ENCODE measurements around the gene SUMO2. TPM values are rescaled to one million over a fixed set of nuclear protein-coding genes. Genes with fewer than 3 reads are reported as not detected.
A peak's percentile ranks its signal among the peaks of the same experiment; 100 is the strongest.

Gene SUMO2
- total and polyA plus RNA-seq, 9 of the 15 experiments (the other 6 are each of a cell fraction or from before 2014, with no cell fraction given) = 157 to 733 (median 419) TPM

DNA sequence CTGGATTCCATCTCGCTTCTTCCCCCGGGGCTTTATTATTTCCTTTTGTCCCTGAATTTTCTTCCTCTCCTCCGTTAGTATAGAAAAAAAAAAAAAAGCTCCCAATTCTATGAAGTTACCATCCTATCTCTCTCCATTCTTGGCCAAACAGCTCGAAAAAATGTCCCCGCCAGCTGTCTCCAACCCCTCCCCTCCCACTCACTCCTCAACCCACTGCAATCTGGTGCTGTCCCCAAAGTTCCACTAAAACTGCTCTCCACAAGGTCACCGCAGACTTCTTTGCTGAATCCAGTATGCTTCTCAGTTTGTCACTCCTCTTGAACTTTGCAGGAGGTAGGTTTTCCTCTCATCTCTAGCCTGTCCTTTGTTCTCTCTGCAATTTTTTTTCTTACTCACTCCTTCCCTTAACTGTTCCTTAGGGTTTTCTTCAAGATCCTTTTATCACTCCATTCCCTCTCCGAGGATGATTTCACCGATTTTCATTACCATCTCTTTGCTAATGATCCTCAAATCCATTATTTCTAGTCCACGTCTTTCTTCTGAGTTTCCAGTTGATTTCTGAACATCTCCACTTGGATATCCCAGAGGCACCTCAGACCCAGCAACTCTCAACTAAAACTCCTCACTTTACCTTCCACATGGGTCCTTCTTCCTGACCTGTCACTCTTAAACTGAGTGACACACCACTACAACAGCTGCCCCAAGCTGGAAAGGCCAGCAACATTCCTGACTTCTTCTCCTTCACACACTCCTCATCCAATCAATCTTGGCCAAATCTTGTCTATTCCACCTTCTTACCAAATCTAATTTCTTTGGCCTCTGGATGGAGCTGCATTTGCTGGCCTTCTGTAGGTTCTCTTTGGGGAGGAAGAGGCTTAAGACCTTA lies 1.5 kb upstream of the SUMO2 start (continued):
- TF ChIP-seq SAFB (IDR thresholded peaks at IDR 0.05; ENCODE audit: borderline replicate concordance, low read depth, low read length) (no peak), SMARCE1 (IDR thresholded peaks at IDR 0.05) (no peak), HDAC1 (IDR thresholded peaks at IDR 0.05) (peak in 1 of 2 experiments; percentile 23; a peak in 1 of 4 replicates), NFYB (IDR thresholded peaks at IDR 0.05; ENCODE audit: extremely low read depth, insufficient read length) (no peak), ELF4 (CRISPR knock-in tag; IDR thresholded peaks at IDR 0.05) (0 out of 2 replicates have a peak, but pooled peaks have one; percentile 15), EGR1 (conservative IDR thresholded peaks at IDR 0.05) (peak; percentile 34; the same call in 1 of the 2 replicates), KLF13 (tag; IDR thresholded peaks at IDR 0.05; ENCODE audit: borderline replicate concordance, low read depth) (no peak), MEIS2 (IDR thresholded peaks at IDR 0.05; ENCODE audit: partially characterized antibody) (peak; percentile 38), ARHGAP35 (IDR thresholded peaks at IDR 0.05; ENCODE audit: partially characterized antibody) (no peak), CHD4 (IDR thresholded peaks at IDR 0.05; ENCODE audit: insufficient read depth, insufficient replicate concordance, low read depth, low read length, poor library complexity, severe bottlenecking) (no peak), ZNF589 (CRISPR knock-in tag; IDR thresholded peaks at IDR 0.05; ENCODE audit: low read depth) (no peak)
- TF ChIP-seq, protein P1, sequence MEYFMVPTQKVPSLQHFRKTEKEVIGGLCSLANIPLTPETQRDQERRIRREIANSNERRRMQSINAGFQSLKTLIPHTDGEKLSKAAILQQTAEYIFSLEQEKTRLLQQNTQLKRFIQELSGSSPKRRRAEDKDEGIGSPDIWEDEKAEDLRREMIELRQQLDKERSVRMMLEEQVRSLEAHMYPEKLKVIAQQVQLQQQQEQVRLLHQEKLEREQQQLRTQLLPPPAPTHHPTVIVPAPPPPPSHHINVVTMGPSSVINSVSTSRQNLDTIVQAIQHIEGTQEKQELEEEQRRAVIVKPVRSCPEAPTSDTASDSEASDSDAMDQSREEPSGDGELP (CRISPR knock-in tag; IDR thresholded peaks at IDR 0.05; ENCODE audit: borderline replicate concordance) = peak; percentile 55; the same call in 1 of the 2 replicates
- TF ChIP-seq, protein P2, sequence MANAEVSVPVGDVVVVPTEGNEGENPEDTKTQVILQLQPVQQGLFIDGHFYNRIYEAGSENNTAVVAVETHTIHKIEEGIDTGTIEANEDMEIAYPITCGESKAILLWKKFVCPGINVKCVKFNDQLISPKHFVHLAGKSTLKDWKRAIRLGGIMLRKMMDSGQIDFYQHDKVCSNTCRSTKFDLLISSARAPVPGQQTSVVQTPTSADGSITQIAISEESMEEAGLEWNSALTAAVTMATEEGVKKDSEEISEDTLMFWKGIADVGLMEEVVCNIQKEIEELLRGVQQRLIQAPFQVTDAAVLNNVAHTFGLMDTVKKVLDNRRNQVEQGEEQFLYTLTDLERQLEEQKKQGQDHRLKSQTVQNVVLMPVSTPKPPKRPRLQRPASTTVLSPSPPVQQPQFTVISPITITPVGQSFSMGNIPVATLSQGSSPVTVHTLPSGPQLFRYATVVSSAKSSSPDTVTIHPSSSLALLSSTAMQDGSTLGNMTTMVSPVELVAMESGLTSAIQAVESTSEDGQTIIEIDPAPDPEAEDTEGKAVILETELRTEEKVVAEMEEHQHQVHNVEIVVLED (CRISPR knock-in tag; IDR thresholded peaks at IDR 0.05) = no peak
- TF ChIP-seq, protein P3, sequence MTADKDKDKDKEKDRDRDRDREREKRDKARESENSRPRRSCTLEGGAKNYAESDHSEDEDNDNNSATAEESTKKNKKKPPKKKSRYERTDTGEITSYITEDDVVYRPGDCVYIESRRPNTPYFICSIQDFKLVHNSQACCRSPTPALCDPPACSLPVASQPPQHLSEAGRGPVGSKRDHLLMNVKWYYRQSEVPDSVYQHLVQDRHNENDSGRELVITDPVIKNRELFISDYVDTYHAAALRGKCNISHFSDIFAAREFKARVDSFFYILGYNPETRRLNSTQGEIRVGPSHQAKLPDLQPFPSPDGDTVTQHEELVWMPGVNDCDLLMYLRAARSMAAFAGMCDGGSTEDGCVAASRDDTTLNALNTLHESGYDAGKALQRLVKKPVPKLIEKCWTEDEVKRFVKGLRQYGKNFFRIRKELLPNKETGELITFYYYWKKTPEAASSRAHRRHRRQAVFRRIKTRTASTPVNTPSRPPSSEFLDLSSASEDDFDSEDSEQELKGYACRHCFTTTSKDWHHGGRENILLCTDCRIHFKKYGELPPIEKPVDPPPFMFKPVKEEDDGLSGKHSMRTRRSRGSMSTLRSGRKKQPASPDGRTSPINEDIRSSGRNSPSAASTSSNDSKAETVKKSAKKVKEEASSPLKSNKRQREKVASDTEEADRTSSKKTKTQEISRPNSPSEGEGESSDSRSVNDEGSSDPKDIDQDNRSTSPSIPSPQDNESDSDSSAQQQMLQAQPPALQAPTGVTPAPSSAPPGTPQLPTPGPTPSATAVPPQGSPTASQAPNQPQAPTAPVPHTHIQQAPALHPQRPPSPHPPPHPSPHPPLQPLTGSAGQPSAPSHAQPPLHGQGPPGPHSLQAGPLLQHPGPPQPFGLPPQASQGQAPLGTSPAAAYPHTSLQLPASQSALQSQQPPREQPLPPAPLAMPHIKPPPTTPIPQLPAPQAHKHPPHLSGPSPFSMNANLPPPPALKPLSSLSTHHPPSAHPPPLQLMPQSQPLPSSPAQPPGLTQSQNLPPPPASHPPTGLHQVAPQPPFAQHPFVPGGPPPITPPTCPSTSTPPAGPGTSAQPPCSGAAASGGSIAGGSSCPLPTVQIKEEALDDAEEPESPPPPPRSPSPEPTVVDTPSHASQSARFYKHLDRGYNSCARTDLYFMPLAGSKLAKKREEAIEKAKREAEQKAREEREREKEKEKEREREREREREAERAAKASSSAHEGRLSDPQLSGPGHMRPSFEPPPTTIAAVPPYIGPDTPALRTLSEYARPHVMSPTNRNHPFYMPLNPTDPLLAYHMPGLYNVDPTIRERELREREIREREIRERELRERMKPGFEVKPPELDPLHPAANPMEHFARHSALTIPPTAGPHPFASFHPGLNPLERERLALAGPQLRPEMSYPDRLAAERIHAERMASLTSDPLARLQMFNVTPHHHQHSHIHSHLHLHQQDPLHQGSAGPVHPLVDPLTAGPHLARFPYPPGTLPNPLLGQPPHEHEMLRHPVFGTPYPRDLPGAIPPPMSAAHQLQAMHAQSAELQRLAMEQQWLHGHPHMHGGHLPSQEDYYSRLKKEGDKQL (CRISPR knock-in tag; IDR thresholded peaks at IDR 0.05; ENCODE audit: borderline replicate concordance) = no peak
- TF ChIP-seq, protein P4, sequence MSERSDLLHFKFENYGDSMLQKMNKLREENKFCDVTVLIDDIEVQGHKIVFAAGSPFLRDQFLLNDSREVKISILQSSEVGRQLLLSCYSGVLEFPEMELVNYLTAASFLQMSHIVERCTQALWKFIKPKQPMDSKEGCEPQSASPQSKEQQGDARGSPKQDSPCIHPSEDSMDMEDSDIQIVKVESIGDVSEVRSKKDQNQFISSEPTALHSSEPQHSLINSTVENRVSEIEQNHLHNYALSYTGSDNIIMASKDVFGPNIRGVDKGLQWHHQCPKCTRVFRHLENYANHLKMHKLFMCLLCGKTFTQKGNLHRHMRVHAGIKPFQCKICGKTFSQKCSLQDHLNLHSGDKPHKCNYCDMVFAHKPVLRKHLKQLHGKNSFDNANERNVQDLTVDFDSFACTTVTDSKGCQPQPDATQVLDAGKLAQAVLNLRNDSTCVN (CRISPR knock-in tag; IDR thresholded peaks at IDR 0.05) = 0 out of 2 replicates have a peak, but pooled peaks have one; percentile 9
- TF ChIP-seq, protein P5, sequence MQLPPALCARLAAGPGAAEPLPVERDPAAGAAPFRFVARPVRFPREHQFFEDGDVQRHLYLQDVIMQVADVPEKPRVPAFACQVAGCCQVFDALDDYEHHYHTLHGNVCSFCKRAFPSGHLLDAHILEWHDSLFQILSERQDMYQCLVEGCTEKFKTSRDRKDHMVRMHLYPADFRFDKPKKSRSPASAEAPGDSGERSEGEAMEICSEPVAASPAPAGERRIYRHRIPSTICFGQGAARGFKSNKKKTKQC (CRISPR knock-in tag; IDR thresholded peaks at IDR 0.05) = no peak

Data from K562 (cell line).